SHP77 (cell line): Measurements from ENCODE around the gene MIER1.
A peak's percentile ranks its signal among the peaks of the same experiment; 100 is the strongest.
"Not testable (repeated sequence)": the region's sequence is repeated elsewhere in the genome, so short reads cannot be mapped to it uniquely, and the experiment has no call there.

Experiments
- DNase-seq, 2 experiments: peaks; one replicate each; lab custom pipeline; 2025; lab: John Stamatoyannopoulos, UW

Gene MIER1

DNA sequence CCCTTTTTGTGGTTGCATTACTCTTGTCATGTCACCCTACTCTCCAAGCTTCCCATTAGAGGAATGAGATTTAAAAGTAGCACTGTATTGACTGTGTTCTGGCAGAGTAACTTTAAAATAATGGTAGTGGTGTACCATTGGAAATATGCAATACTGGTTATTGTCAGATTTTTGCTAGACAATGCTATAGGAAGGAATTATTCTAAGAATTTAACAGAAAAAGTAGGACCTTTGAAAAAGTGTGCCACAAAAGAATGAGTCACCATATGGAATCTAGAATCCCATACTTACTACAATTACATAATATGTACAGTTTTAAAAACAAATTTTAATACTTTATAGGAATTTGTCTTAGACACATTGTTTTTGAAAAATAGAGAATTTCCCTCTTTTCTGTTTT is 13.8 kb downstream of the MIER1 start:
- DNase-seq, result no peak

DNA sequence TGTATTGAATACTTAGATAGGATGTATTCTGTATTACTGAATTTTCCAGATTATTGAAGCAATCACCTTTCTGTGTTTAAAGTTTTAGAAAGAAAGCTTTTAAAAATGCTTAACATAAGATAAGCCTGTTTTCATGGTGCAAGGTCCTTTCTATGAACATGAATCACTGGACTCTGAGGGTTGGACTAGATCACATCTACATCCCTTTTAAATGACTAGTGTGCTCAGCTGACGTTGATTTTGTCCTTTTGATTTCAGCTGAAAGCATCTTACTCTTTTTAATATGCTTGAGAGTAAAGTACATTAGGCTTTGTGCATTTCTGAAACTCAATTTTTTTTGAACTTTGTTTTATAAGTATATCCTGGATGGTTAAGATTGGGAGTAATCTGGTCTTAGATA is 16.2 kb downstream of the MIER1 start:
- DNase-seq, result no peak

DNA sequence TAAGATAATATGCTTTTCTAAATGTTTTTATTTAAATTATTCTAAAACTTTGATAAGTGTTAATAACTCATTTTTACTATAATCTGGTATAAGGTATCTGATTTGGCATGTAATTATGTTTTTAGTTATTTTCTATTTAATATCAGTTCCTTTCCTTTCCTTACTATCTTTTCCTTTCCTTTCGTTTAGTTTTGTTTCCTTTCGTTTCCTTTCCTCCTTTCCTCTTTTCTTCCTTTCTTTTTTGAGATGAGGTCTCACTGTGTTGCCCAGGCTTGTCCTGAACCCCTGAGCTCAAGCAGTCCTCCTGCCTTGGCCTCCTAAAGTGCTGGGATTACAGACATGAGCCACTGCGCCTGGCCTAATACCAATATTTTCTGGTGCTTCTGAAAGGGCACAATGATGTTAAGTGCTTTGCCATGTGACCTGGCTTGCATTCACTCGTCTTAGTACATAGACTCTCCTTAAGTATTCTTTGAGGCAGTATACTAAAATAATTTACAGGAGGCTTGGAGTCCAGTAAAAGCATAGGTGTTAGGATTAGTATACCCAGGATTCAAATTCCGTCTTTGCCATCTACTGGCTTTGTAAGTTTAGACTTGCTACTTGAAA is 18.7 kb downstream of the MIER1 start:
- no peak for DNase-seq

DNA sequence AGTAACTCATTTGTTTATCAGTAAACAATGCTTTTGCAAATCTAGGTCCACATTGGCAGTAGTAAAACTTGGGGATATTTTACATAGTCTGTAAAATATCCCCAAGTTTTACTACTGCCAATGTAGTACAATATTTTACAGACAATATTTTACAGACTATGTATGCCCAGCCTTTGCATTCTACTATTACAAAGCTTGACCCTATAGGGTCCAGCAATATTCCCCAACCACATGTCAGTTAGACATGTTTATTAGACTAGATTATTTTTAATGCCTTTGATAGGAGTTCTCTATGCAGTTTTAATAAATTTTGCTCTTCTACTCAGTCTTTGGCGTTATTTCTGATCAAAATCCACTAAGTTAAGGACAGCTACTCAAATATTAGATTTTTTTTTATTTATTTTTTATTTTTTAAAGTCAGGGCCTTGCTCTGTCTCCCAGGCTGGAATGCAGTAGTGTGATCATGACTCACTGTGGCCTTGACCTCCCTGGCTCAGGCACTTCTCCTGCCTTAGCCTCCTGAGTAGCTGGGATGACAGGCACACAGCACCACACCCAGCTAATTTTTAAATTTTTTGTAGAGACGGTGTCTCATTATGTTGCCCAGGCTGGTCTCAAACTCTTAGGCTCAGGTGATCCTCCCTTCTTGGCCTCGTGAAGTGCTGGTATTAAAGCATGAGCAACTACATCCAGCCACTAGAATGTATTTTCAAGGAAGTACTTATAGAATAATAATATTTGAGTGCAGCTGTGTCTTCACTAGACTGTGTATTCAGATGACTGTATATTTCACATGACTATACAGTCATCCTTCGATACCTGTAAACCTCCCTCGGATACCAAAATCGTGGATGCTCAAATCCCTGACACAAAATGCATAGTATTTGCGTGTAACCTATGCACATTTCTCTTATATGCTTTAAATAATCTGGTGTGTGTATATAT is 19.8 kb downstream of the MIER1 start:
- no peak for DNase-seq

DNA sequence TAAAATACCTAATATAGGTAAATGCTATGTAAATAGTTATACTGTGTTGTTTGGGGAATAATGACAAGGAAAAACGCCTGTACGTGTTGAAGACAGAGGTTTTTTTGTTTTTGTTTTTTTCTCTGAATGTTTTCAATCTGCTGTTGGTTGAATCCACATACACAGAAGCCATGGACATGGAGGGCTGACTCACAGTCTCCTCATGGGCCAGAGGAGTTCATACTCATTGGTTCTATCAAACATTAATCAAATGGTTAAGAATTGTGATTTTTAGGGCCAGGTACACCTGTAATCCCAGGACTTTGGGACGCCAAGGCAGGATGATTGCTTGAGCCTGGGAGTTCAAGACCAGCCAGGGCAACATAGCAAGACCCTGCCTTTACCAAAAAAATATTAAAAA is 20.5 kb downstream of the MIER1 start:
- DNase-seq, result no peak

DNA sequence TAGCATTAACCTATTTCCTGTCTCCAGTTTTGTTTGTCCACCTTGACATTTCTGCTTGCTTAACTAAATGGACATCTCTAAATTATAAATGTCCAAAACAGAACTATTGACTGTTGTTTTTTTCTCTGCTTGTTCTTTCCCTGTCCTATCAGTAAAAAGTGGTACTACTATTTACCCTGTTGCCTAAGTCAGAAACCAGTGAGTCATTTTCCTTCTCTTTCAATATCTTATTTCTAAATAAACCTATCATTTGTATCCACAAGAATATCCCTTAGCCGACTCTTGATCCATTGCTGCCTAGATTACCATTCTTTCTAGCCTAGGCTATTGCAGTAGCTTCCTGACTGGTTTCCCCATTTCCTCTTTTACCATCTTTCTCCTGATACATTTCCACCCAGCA is 22.5 kb downstream of the MIER1 start:
- no peak for DNase-seq

DNA sequence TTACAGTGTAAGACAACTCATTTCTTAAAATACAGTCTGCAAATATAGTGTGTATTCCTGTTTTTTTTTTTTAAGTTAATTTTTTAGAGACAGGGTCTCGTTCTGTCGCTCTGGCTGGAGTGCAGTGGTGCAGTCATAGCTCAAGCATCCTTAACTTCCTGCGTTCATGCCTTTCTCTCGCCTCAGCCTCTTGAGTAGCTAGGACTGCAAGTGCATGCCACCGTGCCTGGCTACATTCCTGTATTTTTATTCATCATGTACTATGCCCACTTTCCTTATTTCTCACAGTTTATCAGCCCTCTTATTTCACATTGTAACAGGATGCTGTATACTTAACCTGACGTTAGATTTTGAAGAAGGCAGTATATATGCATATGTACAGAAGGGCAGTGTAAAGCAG is 26.7 kb downstream of the MIER1 start:
- DNase-seq, result no peak

DNA sequence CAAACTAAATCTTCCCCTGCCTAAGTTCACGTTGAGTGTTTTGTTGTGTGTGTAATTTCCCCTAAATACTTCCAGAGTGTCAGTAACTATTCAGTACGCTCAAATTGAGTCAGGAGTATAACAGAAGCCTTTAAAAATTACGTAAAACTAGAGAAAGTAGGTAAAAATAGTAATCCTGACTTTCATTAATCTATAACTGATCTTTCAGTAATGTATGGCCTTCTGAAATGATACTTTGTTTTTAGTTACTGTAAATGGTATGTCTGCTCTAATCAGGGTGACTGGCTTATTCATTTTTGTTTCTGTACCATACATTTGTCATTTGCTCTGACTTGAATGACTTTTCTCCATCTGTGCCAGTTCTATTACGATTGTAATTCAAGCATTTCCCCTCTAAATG is 29.4 kb downstream of the MIER1 start:
- DNase-seq, result no peak

DNA sequence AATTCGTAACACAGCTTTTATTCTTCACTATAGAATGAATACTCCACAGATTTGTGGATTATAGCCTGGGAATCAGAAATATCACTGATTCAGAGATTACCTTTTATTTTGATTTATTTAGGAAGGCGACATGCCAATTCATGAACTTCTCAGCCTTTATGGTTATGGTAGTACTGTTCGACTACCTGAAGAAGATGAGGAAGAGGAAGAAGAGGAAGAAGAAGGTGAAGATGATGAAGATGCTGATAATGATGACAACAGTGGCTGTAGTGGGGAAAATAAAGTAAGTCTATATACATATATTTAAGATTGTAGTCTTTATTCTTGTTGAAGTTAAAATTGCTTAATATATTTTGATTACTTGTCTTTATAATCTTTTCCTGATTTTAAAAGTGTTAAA is 33.1 kb downstream of the MIER1 start:
- DNase-seq, result no peak

DNA sequence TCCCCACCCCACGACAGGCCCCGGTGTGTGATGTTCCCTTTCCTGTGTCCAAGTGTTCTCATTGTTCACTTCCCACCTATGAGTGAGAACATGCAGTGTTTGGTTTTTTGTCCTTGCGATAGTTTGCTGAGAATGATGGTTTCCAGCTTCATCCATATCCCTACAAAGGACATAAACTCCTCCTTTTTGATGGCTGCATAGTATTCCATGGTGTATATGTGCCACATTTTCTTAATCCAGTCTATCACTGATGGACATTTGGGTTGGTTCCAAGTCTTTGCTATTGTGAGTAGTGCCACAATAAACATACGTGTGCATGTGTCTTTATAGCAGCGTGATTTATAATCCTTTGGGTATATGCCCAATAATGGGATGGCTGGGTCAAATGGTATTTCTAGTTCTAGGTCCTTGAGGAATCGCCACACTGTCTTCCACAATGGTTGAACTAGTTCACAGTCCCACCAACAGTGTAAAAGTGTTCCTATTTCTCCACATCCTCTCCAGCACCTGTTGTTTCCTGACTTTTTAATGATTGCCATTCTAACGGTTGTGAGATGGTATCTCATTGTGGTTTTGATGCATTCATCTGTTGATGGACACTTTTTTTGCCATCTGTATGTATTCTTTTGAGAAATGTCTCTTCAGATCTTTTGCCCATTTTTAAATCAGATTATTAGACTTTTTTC is 41.5 kb downstream of the MIER1 start:
- not testable (repeated sequence) for DNase-seq

DNA sequence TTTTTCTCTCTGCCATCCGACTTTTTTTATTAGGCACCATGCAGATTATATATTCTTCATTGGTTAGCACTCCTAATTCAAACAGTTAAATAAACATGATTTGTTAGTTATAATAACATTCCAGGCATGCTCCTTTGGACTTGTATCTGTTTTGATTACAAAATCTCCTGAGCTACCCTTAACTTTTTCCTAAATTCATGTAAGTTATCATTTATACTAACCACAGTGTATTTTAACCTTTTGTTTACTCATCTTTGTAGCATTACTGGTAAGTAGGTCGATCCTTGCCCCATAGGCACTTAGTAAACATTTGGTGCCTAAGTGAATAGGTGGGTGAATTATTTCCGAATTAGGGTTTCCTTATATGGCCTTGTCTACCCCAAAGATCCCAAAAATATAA is 43.8 kb downstream of the MIER1 start:
- DNase-seq, result no peak

DNA sequence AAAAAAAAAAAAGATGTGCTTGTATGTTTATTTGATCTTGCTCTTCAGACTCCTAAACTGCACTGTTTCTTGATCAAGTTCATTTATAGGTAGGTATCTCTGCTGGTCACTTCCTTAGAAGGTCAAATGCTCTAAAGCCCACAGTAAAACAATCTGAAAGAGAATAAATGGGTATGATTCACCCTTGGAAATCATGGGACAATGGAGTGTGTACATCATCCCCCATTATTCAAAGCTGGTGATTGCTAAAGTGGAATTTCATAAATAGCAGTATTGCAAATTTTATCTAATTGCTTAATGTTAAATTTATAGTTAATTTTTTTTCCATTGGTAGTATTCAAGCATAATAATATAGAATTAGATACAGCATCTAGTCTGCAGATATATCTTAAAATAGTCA is 53.4 kb downstream of the MIER1 start:
- DNase-seq, result no peak

DNA sequence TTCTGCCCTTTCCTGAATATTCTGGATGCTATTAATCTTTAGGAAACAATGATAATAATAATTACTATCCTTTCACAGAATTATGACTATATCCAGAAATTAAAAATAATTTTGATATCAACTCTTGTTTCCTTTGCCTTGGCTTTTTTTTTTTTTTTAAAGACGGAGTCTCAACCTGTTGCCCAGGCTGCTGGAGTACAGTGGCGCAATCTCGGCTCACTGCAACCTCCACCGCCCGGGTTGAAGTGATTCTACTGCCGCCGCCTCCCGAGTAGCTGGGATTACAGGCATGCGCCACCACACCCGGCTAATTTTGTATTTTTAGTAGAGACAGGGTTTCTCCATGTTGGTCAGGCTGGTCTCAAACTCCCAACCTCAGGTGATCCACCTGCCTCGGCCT is 54.8 kb downstream of the MIER1 start:
- DNase-seq, result not testable (repeated sequence)

DNA sequence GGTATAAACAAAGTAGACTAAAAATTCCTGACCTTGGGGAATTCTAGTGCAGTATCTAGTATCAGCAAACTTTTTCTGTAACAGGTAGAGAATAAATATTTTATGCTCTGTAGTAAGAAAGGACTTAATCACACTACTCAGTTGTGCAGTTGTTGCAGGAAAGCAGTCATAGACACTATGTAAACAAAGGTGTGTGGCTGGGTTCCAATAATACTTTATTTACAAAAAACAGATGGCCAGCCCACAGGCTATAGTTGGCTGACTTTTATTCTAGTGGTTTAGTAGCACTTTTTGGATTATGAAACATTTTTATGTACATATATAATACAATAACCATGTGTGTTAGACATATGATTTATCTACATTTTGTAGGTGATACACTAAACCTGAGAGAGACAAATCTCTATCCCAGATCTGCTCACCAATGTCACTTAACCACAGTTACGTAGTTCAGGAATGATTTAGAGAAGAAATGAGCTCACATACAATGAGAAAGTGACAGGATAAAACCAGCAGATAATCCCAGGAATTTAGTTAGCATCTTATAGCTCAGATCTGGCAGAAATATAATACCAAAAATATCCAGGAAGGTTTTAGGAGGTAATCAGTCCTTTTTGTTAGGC is 56.1 kb downstream of the MIER1 start:
- peak in 1 of 2 experiments; percentile 27 for DNase-seq

DNA sequence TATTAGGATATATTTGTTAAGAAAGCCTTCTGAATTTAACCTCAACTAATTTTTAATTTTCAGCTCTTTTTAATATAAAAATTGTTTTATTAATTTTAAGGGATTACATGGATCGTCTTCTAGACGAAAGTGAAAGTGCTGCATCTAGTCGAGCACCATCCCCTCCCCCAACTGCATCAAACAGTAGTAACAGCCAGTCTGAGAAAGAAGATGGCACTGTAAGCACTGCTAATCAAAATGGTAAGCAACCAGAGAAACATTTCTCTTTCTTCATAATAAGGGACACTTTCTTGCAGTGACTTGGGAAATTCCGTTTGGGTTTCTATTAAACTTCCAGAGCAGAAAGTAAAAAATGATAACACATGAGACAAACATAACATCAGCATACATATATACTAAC is 56.9 kb downstream of the MIER1 start:
- DNase-seq, result no peak

DNA sequence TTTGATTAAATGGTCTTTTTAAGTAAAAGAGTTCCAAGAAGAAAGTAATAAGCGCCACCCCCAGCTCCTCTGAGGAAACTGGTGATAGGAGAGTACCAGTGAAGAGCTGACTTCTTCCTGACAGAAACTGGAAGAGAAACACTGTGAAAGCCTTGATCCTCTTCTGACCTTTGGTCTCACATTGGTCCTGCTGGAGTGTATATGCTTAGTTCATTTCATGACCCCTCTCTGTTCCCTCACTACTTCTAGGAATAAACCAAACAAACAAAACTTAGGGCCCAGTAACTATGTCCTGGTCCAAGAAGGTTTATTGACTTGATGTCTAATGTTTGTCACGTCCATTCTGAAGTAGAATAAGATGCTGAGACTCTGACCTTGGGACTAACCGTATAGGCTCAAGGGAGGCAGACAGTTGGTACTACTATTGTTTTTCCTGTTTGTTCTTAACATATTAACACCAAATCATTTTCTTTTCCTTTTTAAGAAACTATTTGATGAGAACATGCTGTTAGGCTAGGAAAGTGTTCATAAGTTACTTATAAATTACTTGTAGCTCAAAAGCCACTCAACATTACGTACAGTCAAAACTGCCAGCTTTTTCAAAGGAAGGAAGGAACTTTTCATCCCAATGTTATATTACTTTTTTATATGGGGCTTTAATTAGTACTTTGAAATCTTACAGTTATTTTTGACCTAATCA is 57.9 kb downstream of the MIER1 start:
- DNase-seq, result no peak

DNA sequence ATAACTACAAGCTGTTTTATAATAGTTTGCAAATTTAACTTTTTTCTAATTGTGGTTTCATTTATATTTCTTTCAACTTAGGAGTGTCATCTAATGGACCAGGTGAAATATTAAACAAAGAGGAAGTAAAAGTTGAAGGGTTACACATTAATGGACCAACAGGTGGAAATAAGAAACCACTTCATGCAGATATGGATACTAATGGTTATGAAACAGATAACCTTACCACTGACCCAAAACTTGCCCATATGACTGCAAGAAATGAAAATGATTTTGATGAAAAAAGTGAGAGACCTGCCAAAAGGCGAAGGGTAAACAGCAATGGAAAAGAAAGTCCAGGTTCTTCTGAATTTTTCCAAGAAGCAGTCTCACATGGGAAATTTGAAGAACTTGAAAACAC is 59.7 kb downstream of the MIER1 start:
- no peak for DNase-seq

DNA sequence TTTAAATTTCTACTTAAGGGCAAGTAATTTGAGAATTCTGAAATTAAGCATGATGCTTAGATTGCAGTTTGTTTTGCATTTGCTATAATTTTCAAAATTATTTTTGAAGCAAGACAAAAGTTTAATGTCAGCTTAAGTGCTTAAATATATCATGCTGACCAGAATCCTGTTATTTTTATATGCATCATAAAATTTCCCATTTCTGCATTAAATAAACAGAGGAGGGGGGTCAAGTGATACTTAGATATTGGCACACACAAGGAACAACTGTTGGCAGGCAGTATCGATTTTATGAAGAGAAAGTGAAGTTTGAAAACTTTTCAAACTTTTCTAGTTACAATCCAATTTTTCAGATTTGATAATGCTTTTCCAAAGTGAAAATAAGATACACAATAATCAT is 61.0 kb downstream of the MIER1 start:
- no peak for DNase-seq

DNA sequence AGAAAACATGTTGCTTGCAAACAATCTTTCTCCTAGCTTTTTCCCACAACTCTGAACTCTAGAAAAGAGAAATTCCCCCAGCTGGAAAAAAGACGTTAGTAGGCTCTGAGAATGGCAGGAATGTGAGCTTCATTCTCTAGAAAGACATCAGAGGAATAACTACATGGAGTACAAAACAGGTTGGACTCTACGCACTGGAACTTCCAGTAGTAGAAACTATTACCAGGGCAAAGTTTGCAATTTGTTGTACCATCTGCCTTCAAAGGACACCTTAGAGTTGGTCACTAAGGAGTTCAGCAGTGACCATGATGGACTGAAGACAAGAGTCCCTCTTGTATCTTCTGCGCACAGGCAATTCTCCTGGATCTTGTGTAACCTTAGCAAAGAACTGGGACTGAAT is 68.3 kb downstream of the MIER1 start:
- DNase-seq, result no peak

DNA sequence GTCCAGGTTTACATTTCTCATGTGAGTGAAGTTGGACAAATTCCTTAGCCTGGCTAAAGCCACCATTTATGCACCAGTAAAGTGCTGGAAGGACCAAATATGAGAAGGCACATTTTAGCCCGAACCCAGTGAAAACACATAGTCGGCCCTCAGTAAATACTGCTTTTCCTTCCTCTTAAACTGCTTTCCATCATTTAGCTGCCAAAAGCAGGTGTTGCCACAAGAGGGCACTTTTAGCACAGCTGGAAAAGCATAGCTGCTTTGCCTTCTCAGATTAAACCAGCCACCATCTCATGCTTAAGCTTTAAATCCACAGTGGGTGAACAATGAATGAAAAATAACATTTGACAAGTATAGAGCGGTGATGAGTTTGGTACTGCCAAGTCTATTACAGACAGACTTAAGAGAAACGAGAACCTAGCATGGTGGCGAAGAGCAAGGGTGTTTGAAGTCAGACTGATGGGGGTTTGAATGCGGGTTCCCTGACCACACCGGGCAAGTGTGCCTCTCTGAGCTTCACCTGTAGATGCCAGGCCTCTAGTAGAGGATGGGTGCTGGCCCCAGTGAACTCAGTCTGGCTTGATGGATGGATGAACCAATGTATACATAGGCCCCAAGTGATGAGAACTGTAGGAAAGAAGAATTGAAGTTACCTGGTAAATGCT is 71.4 kb downstream of the MIER1 start:
- DNase-seq, result peak; percentile 65 to 71

DNA sequence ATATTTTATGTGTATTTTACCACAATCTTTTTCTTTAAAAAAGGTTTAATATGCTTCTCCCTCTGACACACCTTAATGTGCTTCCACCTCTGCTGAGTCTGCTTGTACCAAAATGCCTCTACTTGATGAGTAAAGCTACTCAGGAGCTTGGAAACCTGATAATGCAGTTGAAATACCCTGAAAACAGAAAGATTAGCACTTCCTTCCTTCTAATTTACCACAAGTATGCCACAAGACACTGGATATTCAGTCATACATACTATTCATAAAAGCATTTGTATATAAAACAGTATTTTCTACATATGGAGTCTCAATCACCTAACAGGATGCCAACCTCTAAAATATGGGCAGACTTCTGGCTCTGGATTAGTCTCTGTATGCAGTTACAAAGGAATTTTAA is 74.2 kb downstream of the MIER1 start:
- DNase-seq, result no peak
